Cardiac muscle cell (in vitro differentiated cells and primary cell): ENCODE measurements around the gene SRM. TPM values are rescaled to one million over a fixed set of nuclear protein-coding genes. Genes with fewer than 3 reads are reported as not detected.

ENCODE experiments used
- polyA plus RNA-seq: library from polyadenylated mRNA; unstranded; fragments of >200 nt; fragmentation: Nextera tagmentation; extraction: Ambion mirVana; gene quantifications from 2 replicates; pipeline ENCODE4 v1.2.1, GENCODE V29; 2016
- total RNA-seq: library from RNA; depleted of rRNA; stranded (reverse); fragments of >200 nt; gene quantifications from 2 replicates; pipeline ENCODE4 v1.2.3, GENCODE V29; 2016

SRM gene
- total and polyA plus RNA-seq, 2 experiments from 2014 or later: 48.6 to 184 TPM

Other genes starting within 250 kb of the SRM start
- 67.0 and 102 TPM in 2 replicates for gene TARDBP, start 47.4 kb downstream of the SRM start, total RNA-seq
- gene TARDBP, start 47.4 kb downstream of the SRM start, polyA plus RNA-seq: 189 and 213 TPM in 2 replicates
- gene MASP2, start 12.8 kb downstream of the SRM start, total RNA-seq: not detected in 2 replicates
- gene MASP2, start 12.8 kb downstream of the SRM start, polyA plus RNA-seq: 0.39 and 0.40 TPM in 2 replicates
- gene EXOSC10, start 39.9 kb upstream of the SRM start, total RNA-seq: 52.0 and 52.3 TPM in 2 replicates
- 69.3 and 79.0 TPM in 2 replicates for gene EXOSC10, start 39.9 kb upstream of the SRM start, polyA plus RNA-seq
- gene ANGPTL7, start 129.3 kb upstream of the SRM start, total RNA-seq: not detected in 2 replicates
- not detected in 2 replicates for gene ANGPTL7, start 129.3 kb upstream of the SRM start, polyA plus RNA-seq
- 44.9 and 45.7 TPM in 2 replicates for gene MTOR, start 202.5 kb upstream of the SRM start, total RNA-seq
- 19.2 and 21.5 TPM in 2 replicates for gene MTOR, start 202.5 kb upstream of the SRM start, polyA plus RNA-seq
- 8.0 and 18.7 TPM in 2 replicates for gene UBIAD1, start 213.2 kb upstream of the SRM start, total RNA-seq
- gene UBIAD1, start 213.2 kb upstream of the SRM start, polyA plus RNA-seq: 16.6 and 16.9 TPM in 2 replicates